Neural cell (in vitro differentiated cells): ENCODE measurements around the gene DNMT3A. TPM values are rescaled to one million over a fixed set of nuclear protein-coding genes. Genes with fewer than 3 reads are reported as not detected.

Experiments
- H2AFZ ChIP-seq: fragments of 200-600, 300-800 bp; sonication (generic), shearing (Covaris generic); 2 replicates; pipeline ENCODE4 v1.6.0; 2014; ENCODE audit warnings: low read depth, mild to moderate bottlenecking, antibody characterized with exemption, low read length, moderate library complexity
- H3F3A ChIP-seq: fragments of 200-600 bp; shearing (Covaris generic); 2 replicates; pipeline ENCODE4 v1.6.1; 2016; ENCODE audit warnings: mild to moderate bottlenecking, moderate library complexity, mixed read lengths, antibody characterized with exemption, low read length; ENCODE audit not compliant: insufficient read depth, poor library complexity, severe bottlenecking
- H3K27ac ChIP-seq: fragments of 200-600, 300-800 bp; sonication (generic), shearing (Covaris generic); 2 replicates; pipeline ENCODE4 v1.5.1; 2014; ENCODE audit warnings: mild to moderate bottlenecking, low read length, moderate library complexity
- H3K27me3 ChIP-seq: fragments of 300-800, 200-600 bp; sonication (generic), shearing (Covaris generic); 2 replicates; pipeline ENCODE4 v1.6.0; 2014; ENCODE audit warnings: mild to moderate bottlenecking, low read depth, low read length, moderate library complexity; ENCODE audit not compliant: insufficient read depth
- H3K36me3 ChIP-seq: fragments of 300-800, 200-600 bp; sonication (generic), shearing (Covaris generic); 2 replicates; pipeline ENCODE4 v1.5.1; 2014; ENCODE audit warnings: mild to moderate bottlenecking, antibody characterized with exemption, low read length, moderate library complexity; ENCODE audit not compliant: insufficient read depth
- H3K4me2 ChIP-seq: fragments of 300-800, 200-600 bp; sonication (generic), shearing (Covaris generic); 2 replicates; pipeline ENCODE4 v1.6.0; 2014; ENCODE audit warnings: mild to moderate bottlenecking, low read length
- H3K4me3 ChIP-seq: fragments of 300-800, 200-600 bp; sonication (generic), shearing (Covaris generic); 2 replicates; pipeline ENCODE4 v1.5.1; 2014; ENCODE audit warnings: mild to moderate bottlenecking, low read length, moderate library complexity
- H3K79me2 ChIP-seq: fragments of 200-600 bp; shearing (Covaris generic); replicated peaks from 2 replicates; pipeline ENCODE4 v1.6.0; 2014; ENCODE audit warnings: mild to moderate bottlenecking, low read length, moderate library complexity; ENCODE audit not compliant: insufficient read depth
- H3K9ac ChIP-seq: fragments of 300-800, 200-600 bp; sonication (generic), shearing (Covaris generic); 2 replicates; pipeline ENCODE4 v1.6.1; 2016; ENCODE audit warnings: mild to moderate bottlenecking, low read length, mixed read lengths
- H3K9me2 ChIP-seq: fragments of 200-600 bp; shearing (Covaris generic); 2 replicates; pipeline ENCODE4 v1.6.1; 2016; ENCODE audit warnings: mild to moderate bottlenecking, low read length, mixed read lengths; ENCODE audit not compliant: insufficient read depth
- H3K9me3 ChIP-seq: fragments of 200-600, 300-800 bp; sonication (generic), shearing (Covaris generic); 2 replicates; pipeline ENCODE4 v1.6.1; 2016; ENCODE audit warnings: mild to moderate bottlenecking, mixed run types, low read length, moderate library complexity, mixed read lengths
- H4K20me1 ChIP-seq: fragments of 200-600 bp; shearing (Covaris generic); 2 replicates; pipeline ENCODE4 v1.6.1; 2016; ENCODE audit warnings: mild to moderate bottlenecking, mixed run types; ENCODE audit not compliant: insufficient read depth
- EP300 ChIP-seq: fragments of 450-650 bp; conservative IDR thresholded peaks from 2 replicates; pipeline ENCODE4 v1.6.1; 2014; ENCODE audit warnings: antibody characterized with exemption, mild to moderate bottlenecking, moderate library complexity; ENCODE audit not compliant: poor library complexity, severe bottlenecking
- EZH2 ChIP-seq: fragments of 200-600, 300-800 bp; shearing (Covaris generic), sonication (generic); IDR thresholded peaks from 2 replicates; pipeline ENCODE4 v1.6.1; 2014; ENCODE audit warnings: antibody characterized with exemption, low read length, borderline replicate concordance, mild to moderate bottlenecking; ENCODE audit not compliant: insufficient read depth, poor library complexity, severe bottlenecking
- MXI1 ChIP-seq: fragments of 450-650 bp; conservative IDR thresholded peaks from 2 replicates; pipeline ENCODE4 v1.6.1; 2014; ENCODE audit warnings: antibody characterized with exemption, mild to moderate bottlenecking; ENCODE audit not compliant: poor library complexity, severe bottlenecking
- POLR2AphosphoS5 ChIP-seq: IDR thresholded peaks from 2 replicates; pipeline ENCODE4 v1.6.1; 2012
- RAD21 ChIP-seq: fragments of 450-650 bp; conservative IDR thresholded peaks from 2 replicates; pipeline ENCODE4 v1.6.1; 2014; ENCODE audit warnings: antibody characterized with exemption, mild to moderate bottlenecking, moderate library complexity
- REST ChIP-seq: IDR thresholded peaks from 2 replicates; pipeline ENCODE4 v1.6.1; 2012; ENCODE audit warnings: borderline replicate concordance
- SMC3 ChIP-seq: fragments of 450-650 bp; conservative IDR thresholded peaks from 2 replicates; pipeline ENCODE4 v1.6.1; 2014; ENCODE audit warnings: antibody characterized with exemption, mild to moderate bottlenecking, moderate library complexity; ENCODE audit not compliant: poor library complexity
- TAF1 ChIP-seq: IDR thresholded peaks from 2 replicates; pipeline ENCODE4 v1.6.1; 2012; ENCODE audit warnings: low read depth
- polyA plus RNA-seq: library from polyadenylated mRNA; depleted of rRNA; stranded (reverse); fragments of >200 nt; gene quantifications from 2 replicates; pipeline ENCODE4 v1.2.3, GENCODE V29; 2014
- TF ChIP-seq, protein P1 (sequence below): fragments of 450-650 bp; IDR thresholded peaks from 2 replicates; pipeline ENCODE4 v1.5.1; 2014; ENCODE audit warnings: antibody characterized with exemption, mild to moderate bottlenecking, moderate library complexity; ENCODE audit not compliant: poor library complexity, severe bottlenecking

Gene DNMT3A
- polyA plus RNA-seq, 1 donor from 2014 or later = 33.0 TPM

DNA sequence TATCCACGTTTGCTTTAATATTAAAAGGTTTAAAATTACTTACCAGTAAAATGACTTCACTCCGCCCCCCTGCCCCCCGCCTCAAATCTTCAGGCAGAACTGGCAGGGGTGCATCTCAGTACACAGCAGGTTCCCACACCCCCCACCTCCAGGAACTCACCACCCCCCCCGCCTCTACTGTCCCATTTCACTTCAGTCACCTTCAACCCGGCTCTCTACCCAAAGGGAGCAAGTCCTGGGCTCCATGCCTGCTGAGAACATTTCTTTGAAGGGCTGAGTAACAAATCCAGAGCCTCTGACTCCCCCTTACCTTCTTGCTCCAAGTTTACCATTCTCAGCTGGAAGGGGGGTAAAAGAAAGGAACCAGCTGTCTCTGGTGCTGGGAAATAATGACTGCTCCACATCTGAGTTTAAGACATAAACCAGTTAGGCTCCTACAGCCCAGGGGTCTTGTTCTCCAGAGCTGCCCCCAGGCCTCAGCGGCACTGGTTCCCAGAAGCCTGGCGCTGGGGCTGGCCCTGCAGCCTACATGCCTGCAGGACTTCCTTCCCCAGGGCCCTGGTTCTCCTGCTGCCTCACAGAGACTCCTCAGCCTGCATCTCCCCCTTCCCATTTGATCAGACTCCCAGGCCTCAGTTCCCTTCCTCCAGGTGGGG lies 42.8 kb downstream of the DNMT3A start:
- Histone ChIP-seq H3F3A (no peaks in the 10 kb centered on the region), H3K9me2 (no peaks in the 10 kb centered on the region), H3K36me3 (no peaks in the 10 kb centered on the region), H3K4me3 (no peak overlapping the region), H3K27ac (no peak overlapping the region), H4K20me1 (no peaks in the 10 kb centered on the region), H3K9ac (no peak overlapping the region), H3K9me3 (no peaks in the 10 kb centered on the region), H3K27me3 (no peaks in the 10 kb centered on the region), H3K4me2 (no peak overlapping the region), H2AFZ (no peak overlapping the region), H3K79me2 (no peaks in the 10 kb centered on the region)
- TF ChIP-seq, protein P1, sequence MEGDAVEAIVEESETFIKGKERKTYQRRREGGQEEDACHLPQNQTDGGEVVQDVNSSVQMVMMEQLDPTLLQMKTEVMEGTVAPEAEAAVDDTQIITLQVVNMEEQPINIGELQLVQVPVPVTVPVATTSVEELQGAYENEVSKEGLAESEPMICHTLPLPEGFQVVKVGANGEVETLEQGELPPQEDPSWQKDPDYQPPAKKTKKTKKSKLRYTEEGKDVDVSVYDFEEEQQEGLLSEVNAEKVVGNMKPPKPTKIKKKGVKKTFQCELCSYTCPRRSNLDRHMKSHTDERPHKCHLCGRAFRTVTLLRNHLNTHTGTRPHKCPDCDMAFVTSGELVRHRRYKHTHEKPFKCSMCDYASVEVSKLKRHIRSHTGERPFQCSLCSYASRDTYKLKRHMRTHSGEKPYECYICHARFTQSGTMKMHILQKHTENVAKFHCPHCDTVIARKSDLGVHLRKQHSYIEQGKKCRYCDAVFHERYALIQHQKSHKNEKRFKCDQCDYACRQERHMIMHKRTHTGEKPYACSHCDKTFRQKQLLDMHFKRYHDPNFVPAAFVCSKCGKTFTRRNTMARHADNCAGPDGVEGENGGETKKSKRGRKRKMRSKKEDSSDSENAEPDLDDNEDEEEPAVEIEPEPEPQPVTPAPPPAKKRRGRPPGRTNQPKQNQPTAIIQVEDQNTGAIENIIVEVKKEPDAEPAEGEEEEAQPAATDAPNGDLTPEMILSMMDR = no peak
- TF ChIP-seq RAD21 (no peak), TAF1 (no peak), REST (no peak), EZH2 (no peak), EP300 (no peak), MXI1 (no peak), SMC3 (no peak), POLR2AphosphoS5 (no peak)

- no peaks in the 10 kb centered on the region for H3K79me2 ChIP-seq
- H3K9me2 ChIP-seq = no peaks in the 10 kb centered on the region
- no peaks in the 10 kb centered on the region for H3F3A ChIP-seq
- H3K4me3 ChIP-seq = no peak overlapping the region
- no peaks in the 10 kb centered on the region for H3K36me3 ChIP-seq
- no peaks in the 10 kb centered on the region for H3K9me3 ChIP-seq
- H2AFZ ChIP-seq = no peak overlapping the region
- H4K20me1 ChIP-seq = no peaks in the 10 kb centered on the region
- no peak overlapping the region for H3K4me2 ChIP-seq
- TF ChIP-seq EZH2 (no peak), RAD21 (no peak), REST (no peak), SMC3 (no peak), EP300 (no peak), MXI1 (no peak), TAF1 (no peak), POLR2AphosphoS5 (no peak)
- TF ChIP-seq, protein P1 = no peak
- no peak overlapping the region for H3K27ac ChIP-seq
- H3K27me3 ChIP-seq = no peaks in the 10 kb centered on the region
- H3K9ac ChIP-seq = no peak overlapping the region
Observed at GRCh38 chr2:25297738-25298137, 44.0 kb downstream of the DNMT3A start.
